ENCODE measurements around the gene HOXC6.

GRCh38 chr12:53995378-53996239 is 32.6 kb upstream of the HOXC6 start:
- TF ChIP-seq CTCF (IDR thresholded peaks at IDR 0.05) (no peak), POLR2A (IDR thresholded peaks at IDR 0.05) (no peak), EP300 (IDR thresholded peaks at IDR 0.05; ENCODE audit: low read depth) (no peak)
